ACC112 (cell line): Measurements from ENCODE around the gene WNK2.

Experiments used
- H2AFZ ChIP-seq: fragments of 200-600 bp; sonication (generic); one replicate; pipeline ENCODE4 v1.6.0; 2017; ENCODE audit warnings: antibody characterized with exemption, low read length; ENCODE audit not compliant: unreplicated experiment
- H3K27ac ChIP-seq: fragments of 200-600 bp; sonication (generic); 2 replicates; pipeline ENCODE4 v1.5.1; 2014; ENCODE audit warnings: low read depth, mild to moderate bottlenecking, antibody characterized with exemption, low read length, moderate library complexity
- H3K27me3 ChIP-seq: fragments of 200-600 bp; sonication (generic); 2 replicates; pipeline ENCODE4 v1.6.1; 2014; ENCODE audit warnings: mild to moderate bottlenecking, antibody characterized with exemption, low read length, moderate library complexity, mixed read lengths; ENCODE audit not compliant: insufficient read depth
- H3K36me3 ChIP-seq: fragments of 200-600 bp; sonication (generic); 2 replicates; pipeline ENCODE4 v1.6.1; 2016; ENCODE audit warnings: mild to moderate bottlenecking, antibody characterized with exemption, low read length, moderate library complexity, mixed read lengths; ENCODE audit not compliant: insufficient read depth
- H3K4me1 ChIP-seq: fragments of 200-600 bp; sonication (generic); one replicate; pipeline ENCODE4 v1.6.1; 2016; ENCODE audit warnings: low read length, mixed read lengths; ENCODE audit not compliant: insufficient read depth, unreplicated experiment, control insufficient read depth
- H3K4me3 ChIP-seq: fragments of 200-600 bp; sonication (generic); 2 replicates; pipeline ENCODE4 v1.5.1; 2014; ENCODE audit warnings: mild to moderate bottlenecking, low read depth, low read length
- H3K79me2 ChIP-seq: fragments of 200-600 bp; sonication (generic); one replicate; pipeline ENCODE4 v1.6.0; 2016; ENCODE audit warnings: low read length; ENCODE audit not compliant: control insufficient read depth, unreplicated experiment, insufficient read depth

Gene WNK2

GRCh38 chr9:93164085-93164484 is 19.9 kb upstream of the WNK2 start:
- Histone ChIP-seq H3K4me1 (peaks cover 5% of the 10 kb centered on the region), H3K36me3 (no peaks in the 10 kb centered on the region), H3K79me2 (no peaks in the 10 kb centered on the region), H3K4me3 (no peak overlapping the region), H3K27ac (no peak overlapping the region), H2AFZ (no peak overlapping the region), H3K27me3 (no peaks in the 10 kb centered on the region)

DNA sequence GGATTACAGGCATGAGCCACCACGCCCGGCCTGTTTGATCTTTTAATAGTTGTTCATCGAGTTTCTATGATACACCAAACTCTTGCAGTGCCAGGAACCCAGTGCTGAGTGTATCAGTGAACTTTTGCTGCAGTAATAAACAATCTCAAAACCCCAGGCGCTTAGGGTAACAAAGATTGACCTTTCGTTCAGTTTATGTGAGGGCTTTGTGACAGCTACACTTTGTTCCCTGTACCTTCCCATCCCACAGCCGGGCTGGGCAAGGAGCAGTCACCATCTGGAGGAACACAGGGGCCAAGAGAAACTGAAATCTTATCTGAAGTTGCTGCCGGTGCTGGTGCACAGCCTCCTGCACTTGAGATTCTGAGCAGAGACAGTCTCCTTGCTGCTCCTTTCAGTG is 17.2 kb upstream of the WNK2 start:
- H3K4me3 ChIP-seq: no peak overlapping the region
- no peaks in the 10 kb centered on the region for H3K4me1 ChIP-seq
- no peaks in the 10 kb centered on the region; the same call in 1 of the 2 replicates for H3K27me3 ChIP-seq
- no peak overlapping the region for H2AFZ ChIP-seq
- H3K27ac ChIP-seq: no peak overlapping the region
- no peaks in the 10 kb centered on the region for H3K79me2 ChIP-seq
- H3K36me3 ChIP-seq: no peaks in the 10 kb centered on the region

DNA sequence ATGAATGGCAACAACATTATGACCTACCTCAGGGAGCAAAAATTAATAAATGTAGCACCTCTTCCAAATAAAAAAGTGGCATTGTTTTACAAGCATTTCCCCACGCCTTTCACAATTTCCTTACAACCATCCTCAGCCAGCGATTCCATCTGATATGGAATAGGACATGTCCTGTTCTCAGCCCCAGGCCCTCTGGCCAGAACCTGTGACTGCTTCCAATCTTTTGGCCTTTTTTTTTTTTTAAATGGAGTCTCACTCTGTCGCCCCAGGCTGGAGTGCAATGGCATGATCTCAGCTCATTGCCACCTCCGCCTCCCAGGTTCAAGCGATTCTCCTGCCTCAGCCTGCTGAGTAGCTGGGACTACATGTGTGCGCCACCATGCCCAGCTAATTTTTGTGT is 16.8 kb upstream of the WNK2 start:
- no peak overlapping the region for H3K27ac ChIP-seq
- no peaks in the 10 kb centered on the region for H3K79me2 ChIP-seq
- H3K4me3 ChIP-seq: no peak overlapping the region
- no peak overlapping the region for H2AFZ ChIP-seq
- no peaks in the 10 kb centered on the region for H3K4me1 ChIP-seq
- peaks cover 2% of the 10 kb centered on the region; the same call in 1 of the 2 replicates for H3K27me3 ChIP-seq
- no peaks in the 10 kb centered on the region for H3K36me3 ChIP-seq

GRCh38 chr9:93167838-93168237 is 16.1 kb upstream of the WNK2 start:
- Histone ChIP-seq H3K27ac (no peak overlapping the region), H3K79me2 (no peaks in the 10 kb centered on the region), H3K27me3 (peaks cover 9% of the 10 kb centered on the region; the same call in 1 of the 2 replicates), H3K36me3 (no peaks in the 10 kb centered on the region), H3K4me3 (no peak overlapping the region), H2AFZ (no peak overlapping the region), H3K4me1 (no peaks in the 10 kb centered on the region)

DNA sequence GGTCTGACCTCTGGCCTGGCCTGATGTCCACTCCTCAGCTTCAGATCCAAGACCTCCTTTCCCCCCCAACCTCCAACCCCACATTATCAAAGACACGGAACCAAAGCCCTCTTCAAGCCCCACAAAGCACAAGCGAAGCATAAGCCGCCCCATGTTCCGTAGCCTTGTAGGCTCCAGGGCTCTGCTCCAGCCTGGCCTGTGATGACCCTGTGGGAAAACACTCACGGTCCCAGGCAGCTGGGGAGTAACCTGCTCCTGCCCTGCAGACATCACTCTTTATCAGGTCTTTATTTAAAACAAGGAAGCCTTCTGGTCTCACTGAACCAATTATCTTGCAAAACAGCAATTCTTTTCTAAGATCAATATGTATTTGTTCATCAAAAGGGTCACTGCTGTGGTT is 15.4 kb upstream of the WNK2 start:
- no peaks in the 10 kb centered on the region for H3K79me2 ChIP-seq
- no peak overlapping the region for H3K4me3 ChIP-seq
- no peaks in the 10 kb centered on the region for H3K36me3 ChIP-seq
- H3K27me3 ChIP-seq: peaks cover 16% of the 10 kb centered on the region
- no peaks in the 10 kb centered on the region for H3K4me1 ChIP-seq
- H3K27ac ChIP-seq: no peak overlapping the region
- H2AFZ ChIP-seq: no peak overlapping the region

DNA sequence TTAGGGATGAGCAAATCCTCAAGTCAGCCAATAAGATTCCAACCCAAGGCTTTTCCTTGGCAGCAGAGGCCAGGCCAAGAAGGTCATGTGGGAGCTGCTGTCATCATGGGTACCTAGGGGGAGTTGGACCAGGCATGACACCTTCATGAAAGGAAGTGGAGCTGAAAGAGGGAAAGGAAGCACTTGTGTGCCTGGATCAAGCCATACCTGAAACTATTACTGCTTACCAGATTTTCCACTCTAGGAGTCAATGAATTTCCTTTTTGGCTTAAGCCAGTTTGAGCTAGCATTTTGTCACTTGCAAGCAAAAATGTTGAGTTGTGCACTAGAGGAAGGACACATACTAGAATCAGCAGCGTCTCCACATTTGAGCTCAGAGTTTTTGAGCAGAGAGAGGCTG is 14.5 kb upstream of the WNK2 start:
- no peaks in the 10 kb centered on the region for H3K79me2 ChIP-seq
- H3K27me3 ChIP-seq: peaks cover 21% of the 10 kb centered on the region
- no peaks in the 10 kb centered on the region for H3K36me3 ChIP-seq
- no peak overlapping the region for H3K4me3 ChIP-seq
- H2AFZ ChIP-seq: no peak overlapping the region
- no peak overlapping the region for H3K27ac ChIP-seq
- no peaks in the 10 kb centered on the region for H3K4me1 ChIP-seq

- Histone ChIP-seq H3K36me3 (no peaks in the 10 kb centered on the region), H3K4me3 (no peak overlapping the region), H3K4me1 (no peaks in the 10 kb centered on the region), H3K27me3 (peaks cover 21% of the 10 kb centered on the region), H3K79me2 (no peaks in the 10 kb centered on the region), H3K27ac (no peak overlapping the region), H2AFZ (no peak overlapping the region)
Measured at GRCh38 chr9:93170571-93170970, 13.4 kb upstream of the WNK2 start.

GRCh38 chr9:93171261-93171990 is 12.5 kb upstream of the WNK2 start:
- no peaks in the 10 kb centered on the region for H3K79me2 ChIP-seq
- H3K4me1 ChIP-seq: no peaks in the 10 kb centered on the region
- H3K27ac ChIP-seq: no peak overlapping the region
- no peak overlapping the region for H3K4me3 ChIP-seq
- H3K36me3 ChIP-seq: no peaks in the 10 kb centered on the region
- H2AFZ ChIP-seq: no peak overlapping the region
- peaks cover 21% of the 10 kb centered on the region for H3K27me3 ChIP-seq

DNA sequence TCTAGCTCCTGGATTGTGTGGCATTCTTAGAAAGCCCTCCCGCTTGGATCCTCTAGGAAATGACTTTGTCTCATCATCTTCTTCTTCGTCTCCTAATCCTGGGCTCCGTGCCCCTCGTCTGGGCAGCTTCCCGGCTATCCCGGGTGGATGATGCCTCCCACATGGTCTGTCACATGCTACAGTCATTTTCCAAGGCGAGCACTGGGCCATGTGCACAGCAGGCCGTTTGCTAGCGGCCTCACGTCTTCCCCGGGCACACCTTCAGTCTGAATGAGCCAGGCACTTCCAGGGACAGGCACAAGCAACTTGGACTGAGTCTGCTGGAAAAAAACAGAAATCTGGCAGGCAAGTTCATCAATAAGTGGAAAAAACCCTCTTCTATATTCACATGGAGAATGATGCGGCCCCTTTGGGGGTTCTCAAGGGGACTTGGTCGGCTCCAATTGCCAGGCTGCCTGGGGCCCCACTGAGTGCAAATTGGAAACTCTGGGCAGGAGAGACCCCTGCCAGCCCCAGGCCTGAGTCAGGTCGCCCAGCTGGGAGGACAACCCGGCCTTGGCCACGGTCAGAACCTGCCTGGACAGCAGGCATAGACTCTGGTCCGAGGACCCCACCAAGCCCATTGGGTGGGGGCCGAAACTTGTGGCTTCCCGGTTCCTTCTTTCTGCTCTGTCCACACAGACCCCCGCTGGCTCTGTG is 11.1 kb upstream of the WNK2 start:
- Histone ChIP-seq H2AFZ (no peak overlapping the region), H3K36me3 (no peaks in the 10 kb centered on the region), H3K27ac (no peak overlapping the region), H3K4me3 (no peak overlapping the region), H3K79me2 (no peaks in the 10 kb centered on the region), H3K4me1 (no peaks in the 10 kb centered on the region), H3K27me3 (peaks cover 21% of the 10 kb centered on the region)

DNA sequence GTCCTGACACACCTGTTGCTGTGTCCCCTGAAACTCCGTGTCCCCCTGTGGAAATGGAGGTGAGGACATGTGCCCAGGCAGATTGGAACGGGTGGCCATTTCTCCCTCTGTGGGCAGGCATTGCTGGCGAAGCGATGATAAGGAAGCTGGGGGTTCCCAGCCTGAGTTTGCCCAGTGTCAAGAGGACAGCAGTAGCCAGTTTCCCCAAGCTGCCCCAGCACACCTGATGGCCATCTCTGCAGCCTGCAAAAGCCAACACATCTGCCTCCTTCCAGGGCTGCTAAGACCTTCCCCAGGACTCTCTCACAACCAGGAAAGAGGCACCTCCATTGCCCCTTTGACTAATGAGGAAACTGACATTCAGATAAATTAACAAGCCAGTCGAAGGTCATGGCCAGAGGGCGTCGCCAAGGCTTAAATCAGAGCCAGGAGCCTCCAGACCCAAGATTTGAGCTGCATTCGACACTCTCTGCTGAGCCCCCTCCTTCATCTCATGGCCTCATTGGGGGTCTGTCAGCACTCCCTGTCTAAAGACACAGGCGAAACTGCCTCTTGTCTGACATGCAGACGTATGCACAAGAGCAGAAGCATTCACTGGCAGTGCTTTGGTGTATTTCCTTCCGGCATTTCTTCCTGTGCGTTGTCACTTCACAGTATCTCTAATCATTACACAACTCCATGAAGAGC is 10.4 kb upstream of the WNK2 start:
- H3K27ac ChIP-seq: no peak overlapping the region
- peaks cover 21% of the 10 kb centered on the region for H3K27me3 ChIP-seq
- no peak overlapping the region for H3K4me3 ChIP-seq
- H3K36me3 ChIP-seq: no peaks in the 10 kb centered on the region
- no peaks in the 10 kb centered on the region for H3K4me1 ChIP-seq
- no peaks in the 10 kb centered on the region for H3K79me2 ChIP-seq
- H2AFZ ChIP-seq: no peak overlapping the region
